Mesothelial cell of epicardium (in vitro differentiated cells): ENCODE measurements around the gene EPM2A. TPM values are rescaled to one million over a fixed set of nuclear protein-coding genes. Genes with fewer than 3 reads are reported as not detected.

Experiments used
- DNase-seq, 2 experiments: peaks; one replicate each; pipeline ENCODE4 v3.0.0; 2021; ENCODE audit warnings: low spot score in 2 of 2; ENCODE audit not compliant: unreplicated experiment in 2 of 2
- H3K27ac Mint-ChIP-seq: 2 replicates; pipeline ENCODE4 v1.8.0; 2021; ENCODE audit warnings: mixed read lengths
- H3K27me3 Mint-ChIP-seq: 2 replicates; pipeline ENCODE4 v1.8.0; 2021; ENCODE audit warnings: low read depth, mixed read lengths
- H3K36me3 Mint-ChIP-seq: 2 replicates; pipeline ENCODE4 v1.8.0; 2021; ENCODE audit warnings: mixed read lengths
- H3K4me1 Mint-ChIP-seq: 2 replicates; pipeline ENCODE4 v1.8.0; 2021; ENCODE audit warnings: mixed read lengths
- H3K4me3 Mint-ChIP-seq: 2 replicates; pipeline ENCODE4 v1.8.0; 2021; ENCODE audit warnings: mild to moderate bottlenecking, moderate library complexity, mixed read lengths
- H3K9me3 Mint-ChIP-seq: 2 replicates; pipeline ENCODE4 v1.8.0; 2021; ENCODE audit warnings: mixed read lengths
- total RNA-seq: library from RNA; stranded (reverse); gene quantifications from 3 replicates; pipeline ENCODE4 v1.2.1, GENCODE V29; 2021
- TF ChIP-seq, protein P1 (sequence below): fragments of 200-600 bp; sonication (generic); IDR thresholded peaks from one replicate; pipeline ENCODE4 v1.5.0; 2021; ENCODE audit warnings: antibody characterized with exemption; ENCODE audit not compliant: unreplicated experiment

Gene EPM2A
- total RNA-seq, 1 donor from 2014 or later, result 9.5 TPM

GRCh38 chr6:145651988-145652387, 83.3 kb downstream of the EPM2A start:
- Mint-ChIP-seq H3K4me1 (no peaks in the 10 kb centered on the region), H3K27me3 (no peaks in the 10 kb centered on the region), H3K36me3 (no peaks in the 10 kb centered on the region), H3K27ac (no peak overlapping the region), H3K9me3 (no peaks in the 10 kb centered on the region), H3K4me3 (no peak overlapping the region)
- DNase-seq, result no peak
- TF ChIP-seq, protein P1, sequence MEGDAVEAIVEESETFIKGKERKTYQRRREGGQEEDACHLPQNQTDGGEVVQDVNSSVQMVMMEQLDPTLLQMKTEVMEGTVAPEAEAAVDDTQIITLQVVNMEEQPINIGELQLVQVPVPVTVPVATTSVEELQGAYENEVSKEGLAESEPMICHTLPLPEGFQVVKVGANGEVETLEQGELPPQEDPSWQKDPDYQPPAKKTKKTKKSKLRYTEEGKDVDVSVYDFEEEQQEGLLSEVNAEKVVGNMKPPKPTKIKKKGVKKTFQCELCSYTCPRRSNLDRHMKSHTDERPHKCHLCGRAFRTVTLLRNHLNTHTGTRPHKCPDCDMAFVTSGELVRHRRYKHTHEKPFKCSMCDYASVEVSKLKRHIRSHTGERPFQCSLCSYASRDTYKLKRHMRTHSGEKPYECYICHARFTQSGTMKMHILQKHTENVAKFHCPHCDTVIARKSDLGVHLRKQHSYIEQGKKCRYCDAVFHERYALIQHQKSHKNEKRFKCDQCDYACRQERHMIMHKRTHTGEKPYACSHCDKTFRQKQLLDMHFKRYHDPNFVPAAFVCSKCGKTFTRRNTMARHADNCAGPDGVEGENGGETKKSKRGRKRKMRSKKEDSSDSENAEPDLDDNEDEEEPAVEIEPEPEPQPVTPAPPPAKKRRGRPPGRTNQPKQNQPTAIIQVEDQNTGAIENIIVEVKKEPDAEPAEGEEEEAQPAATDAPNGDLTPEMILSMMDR, result no peak

- no peak for DNase-seq
- H3K4me3 Mint-ChIP-seq, result no peak overlapping the region
- no peak overlapping the region for H3K27ac Mint-ChIP-seq
- no peaks in the 10 kb centered on the region for H3K9me3 Mint-ChIP-seq
- no peaks in the 10 kb centered on the region for H3K4me1 Mint-ChIP-seq
- H3K36me3 Mint-ChIP-seq, result no peaks in the 10 kb centered on the region
- TF ChIP-seq, protein P1, result no peak
- H3K27me3 Mint-ChIP-seq, result no peaks in the 10 kb centered on the region
These were observed 87.2 kb downstream of the EPM2A start for GRCh38 chr6:145648149-145648548.

- no peaks in the 10 kb centered on the region for H3K9me3 Mint-ChIP-seq
- H3K4me1 Mint-ChIP-seq, result no peaks in the 10 kb centered on the region
- TF ChIP-seq, protein P1, result no peak
- H3K4me3 Mint-ChIP-seq, result no peak overlapping the region
- no peak for DNase-seq
- no peak overlapping the region for H3K27ac Mint-ChIP-seq
- no peaks in the 10 kb centered on the region for H3K36me3 Mint-ChIP-seq
- H3K27me3 Mint-ChIP-seq, result no peaks in the 10 kb centered on the region
These were observed 87.7 kb downstream of the EPM2A start for GRCh38 chr6:145647602-145648001.

GRCh38 chr6:145643760-145644159, 91.6 kb downstream of the EPM2A start:
- H3K27ac Mint-ChIP-seq, result no peak overlapping the region
- no peaks in the 10 kb centered on the region for H3K9me3 Mint-ChIP-seq
- TF ChIP-seq, protein P1, result no peak
- no peaks in the 10 kb centered on the region for H3K27me3 Mint-ChIP-seq
- H3K4me3 Mint-ChIP-seq, result no peak overlapping the region
- H3K4me1 Mint-ChIP-seq, result no peaks in the 10 kb centered on the region
- no peaks in the 10 kb centered on the region for H3K36me3 Mint-ChIP-seq
- DNase-seq, result no peak

DNA sequence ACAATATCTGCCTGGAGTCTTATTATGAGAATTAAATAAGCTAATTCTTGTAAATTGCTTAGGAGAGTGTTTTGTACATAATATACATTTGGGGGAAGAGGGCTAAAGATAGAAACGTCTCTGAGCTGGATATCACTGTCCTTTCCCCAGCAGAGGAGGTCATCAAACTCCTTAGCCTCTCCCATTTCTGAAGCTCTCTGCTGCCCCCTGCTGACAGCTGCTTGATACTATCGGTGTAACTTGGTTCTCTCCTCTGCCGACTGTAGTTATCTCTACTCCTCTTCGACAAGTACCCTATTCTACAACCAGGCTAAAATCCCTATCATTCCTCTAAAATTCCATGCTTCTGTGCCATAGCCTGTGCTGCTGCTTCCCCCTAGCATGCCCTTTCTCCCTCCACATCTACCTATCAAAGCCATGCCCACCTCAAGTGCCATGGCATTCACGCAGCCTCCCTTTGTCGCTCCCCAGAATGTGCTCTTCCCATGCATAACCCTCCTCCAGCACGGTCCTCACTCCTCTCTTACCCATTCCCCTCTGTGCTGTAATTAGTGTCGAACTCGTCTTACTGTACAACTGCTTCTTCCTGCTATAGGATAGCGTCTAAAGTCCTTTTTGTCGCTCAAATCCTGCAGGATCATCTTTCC, 101.2 kb downstream of the EPM2A start:
- Mint-ChIP-seq H3K4me1 (peaks cover 5% of the 10 kb centered on the region), H3K27ac (no peak overlapping the region), H3K36me3 (no peaks in the 10 kb centered on the region), H3K4me3 (no peak overlapping the region), H3K9me3 (no peaks in the 10 kb centered on the region), H3K27me3 (peaks cover 2% of the 10 kb centered on the region)
- peak; percentile 86 to 91 for DNase-seq
- TF ChIP-seq, protein P1, result peak; percentile 83
